HepG2 (cell line): Measurements from ENCODE around the gene OR10V1. TPM values are rescaled to one million over a fixed set of nuclear protein-coding genes. Genes with fewer than 3 reads are reported as not detected.
A peak's percentile ranks its signal among the peaks of the same experiment; 100 is the strongest.

Experiments
- ATAC-seq: fragments of 200-7000 bp; cut with Tn5 transposase; 3 replicates; pipeline ENCODE4 v1.9.1; 2020; ENCODE audit warnings: mild to moderate bottlenecking, moderate library complexity
- BruUV-seq: library from RNA; stranded (reverse); fragments of 400-500 nt; replicated peaks from 2 replicates; lab custom pipeline; 2021; lab: Mats Ljungman, UMichigan
- CTCF ChIA-PET: fragments of 300-600 bp; formaldehyde crosslinking; extraction: SDS; loops from one replicate; lab custom pipeline; 2021; ENCODE audit warnings: low total read pairs, inconsistent platforms, low intra/inter-chr PET ratio; lab: Yijun Ruan, JAX
- POLR2A ChIA-PET: fragments of 350-600 bp; sonication (Branson Sonifier 250); formaldehyde crosslinking; loops from one replicate; lab custom pipeline; 2020; ENCODE audit warnings: antibody characterized with exemption, inconsistent platforms; lab: Yijun Ruan, JAX
- DNase-seq: peaks from one replicate; pipeline ENCODE4 v3.0.0-alpha.2; 2015; ENCODE audit warnings: low spot score
- FAIRE-seq: peaks from 3 replicates; lab custom pipeline; 2011; peaks lifted over from hg19 to GRCh38; lab: Jason Lieb, UNC
- H2AFZ ChIP-seq: one replicate; pipeline ENCODE4 v1.6.1; 2011; ENCODE audit warnings: low read length, inconsistent platforms
- H3K27ac ChIP-seq: fragments of 300-600 bp; 3 replicates; pipeline ENCODE4 v1.8.0; 2011; ENCODE audit warnings: mixed run types, mild to moderate bottlenecking, mixed read lengths, low read length, inconsistent platforms; ENCODE audit not compliant: insufficient read depth; ENCODE audit errors: extremely low read length
- H3K27me3 ChIP-seq, 2 experiments: fragments of 200-600 bp in 1 of 2; 2 replicates in 1 of 2; 3 replicates in 1 of 2; pipeline versions ENCODE4 v1.6.0 to v1.8.0; 2011; ENCODE audit warnings: low read length in 2 of 2, mild to moderate bottlenecking in 2 of 2, moderate library complexity in 2 of 2, inconsistent platforms in 1 of 2; ENCODE audit not compliant: insufficient read depth in 2 of 2, control insufficient read depth in 1 of 2
- H3K36me3 ChIP-seq, 2 experiments: fragments of 200-600 bp in 1 of 2; replicated peaks in 1 of 2; 2 replicates in 1 of 2; 3 replicates in 1 of 2; pipeline versions ENCODE4 v1.5.1 to v1.8.0; 2011; ENCODE audit warnings: low read length in 2 of 2, inconsistent platforms in 1 of 2; ENCODE audit not compliant: insufficient read depth in 2 of 2, control insufficient read depth in 1 of 2
- H3K4me1 ChIP-seq: 2 replicates; pipeline ENCODE4 v1.5.1; 2012; ENCODE audit warnings: low read length, inconsistent platforms; ENCODE audit not compliant: insufficient read depth
- H3K4me2 ChIP-seq: 2 replicates; pipeline ENCODE4 v1.6.0; 2011; ENCODE audit warnings: low read depth, low read length, inconsistent platforms
- H3K4me3 ChIP-seq, 3 experiments: fragments of 200-600 bp in 1 of 3; sonication (generic), shearing (Covaris generic) in 1 of 3; replicated peaks in 1 of 3; 2 replicates each; pipeline ENCODE4 v1.5.1; 2011 to 2016; ENCODE audit warnings: low read length in 3 of 3, inconsistent platforms in 2 of 3, low read depth in 2 of 3, mild to moderate bottlenecking in 2 of 3, control low read depth in 1 of 3, mixed read lengths in 1 of 3; ENCODE audit not compliant: insufficient read depth in 1 of 3
- H3K79me2 ChIP-seq: one replicate; pipeline ENCODE4 v1.6.1; 2011; ENCODE audit warnings: low read length, inconsistent platforms; ENCODE audit not compliant: insufficient read depth
- H3K9ac ChIP-seq: 2 replicates; pipeline ENCODE4 v1.6.0; 2011; ENCODE audit warnings: mild to moderate bottlenecking, low read depth, low read length, inconsistent platforms; ENCODE audit not compliant: insufficient read depth
- H3K9me3 ChIP-seq: 2 replicates; pipeline ENCODE4 v1.5.1; 2012; ENCODE audit warnings: mild to moderate bottlenecking, low read length
- H4K20me1 ChIP-seq: 2 replicates; pipeline ENCODE4 v1.6.0; 2011; ENCODE audit warnings: inconsistent platforms, mild to moderate bottlenecking, low read length, moderate library complexity; ENCODE audit not compliant: insufficient read depth
- DR1 ChIP-seq: sonication (generic); formaldehyde crosslinking; IDR thresholded peaks from 2 replicates; pipeline ENCODE4 v1.8.0; 2021; ENCODE audit warnings: mild to moderate bottlenecking, missing genetic modification reagents, inconsistent platforms
- HMG20A ChIP-seq: IDR thresholded peaks from 2 replicates; pipeline ENCODE4 v1.6.1; 2016; ENCODE audit warnings: borderline replicate concordance
- KAT7 ChIP-seq: IDR thresholded peaks from 2 replicates; pipeline ENCODE4 v1.6.1; 2018; ENCODE audit warnings: borderline replicate concordance, missing compliant biosample characterization
- MIER3 ChIP-seq: IDR thresholded peaks from 2 replicates; pipeline ENCODE4 v1.6.1; 2016; ENCODE audit warnings: missing compliant biosample characterization, borderline replicate concordance
- PHF8 ChIP-seq: sonication (generic); formaldehyde crosslinking; IDR thresholded peaks from 2 replicates; pipeline ENCODE4 v1.5.0; 2020; ENCODE audit warnings: missing genetic modification reagents
- POLR2AphosphoS5 ChIP-seq: IDR thresholded peaks from 2 replicates; pipeline ENCODE4 v1.6.1; 2012; ENCODE audit warnings: low read depth, low read length
- SP4 ChIP-seq: sonication (generic); formaldehyde crosslinking; IDR thresholded peaks from 2 replicates; pipeline ENCODE4 v1.8.1; 2023; ENCODE audit warnings: mild to moderate bottlenecking, missing genetic modification reagents
- ZMAT3 ChIP-seq: sonication (generic); formaldehyde crosslinking; conservative IDR thresholded peaks from 2 replicates; pipeline ENCODE4 v1.7.0; 2021; ENCODE audit warnings: missing genetic modification reagents
- ZNF333 ChIP-seq: sonication (generic); formaldehyde crosslinking; IDR thresholded peaks from 2 replicates; pipeline ENCODE4 v1.4.0; 2020; ENCODE audit warnings: mild to moderate bottlenecking, missing genetic modification reagents, borderline replicate concordance
- ZNF350 ChIP-seq: sonication (generic); formaldehyde crosslinking; IDR thresholded peaks from 2 replicates; pipeline ENCODE4 v1.4.0; 2020; ENCODE audit warnings: mild to moderate bottlenecking, low read depth, missing genetic modification reagents, borderline replicate concordance
- ZNF501 ChIP-seq: sonication (generic); formaldehyde crosslinking; IDR thresholded peaks from 2 replicates; pipeline ENCODE4 v1.5.1; 2020; ENCODE audit warnings: mild to moderate bottlenecking, moderate library complexity, missing genetic modification reagents
- ZNF570 ChIP-seq: sonication (generic); formaldehyde crosslinking; IDR thresholded peaks from 2 replicates; pipeline ENCODE4 v1.4.0; 2020; ENCODE audit warnings: mild to moderate bottlenecking, missing genetic modification reagents, borderline replicate concordance
- ZNF83 ChIP-seq: sonication (generic); formaldehyde crosslinking; IDR thresholded peaks from 2 replicates; pipeline ENCODE4 v1.4.0; 2020; ENCODE audit warnings: missing genetic modification reagents, mild to moderate bottlenecking, borderline replicate concordance
- WGBS: methylation state at CpG from one replicate; pipeline ENCODE4 v1.1.6; 2017; ENCODE audit warnings: low lambda C conversion rate; 5-methylcytosine and 5-hydroxymethylcytosine counted together
- in situ Hi-C: cut with HindIII; loops from 2 replicates; pipeline ENCODE4 v1.10.0; 2017; ENCODE audit warnings: low pct_unique_long_range_greater_than_20kb; ENCODE audit not compliant: extremely low pct_ligation_motif_present
- intact Hi-C: fragments of 100-400 bp; cut with micrococcal nuclease; formaldehyde crosslinking; loops from one replicate; pipeline ENCODE4 v1.10.0; 2022; ENCODE audit not compliant: unreplicated experiment
- polyA plus RNA-seq, 8 experiments: library from polyadenylated mRNA; depleted of rRNA in 3 of 8; stranded (reverse) in 7 of 8; unstranded in 1 of 8; fragments of >200 nt; fragmentation: Illumina TruSeq in 4 of 8; extraction: Trizol in 4 of 8; gene quantifications; 2 replicates each; pipeline versions ENCODE4 v1.2.1 to v1.2.3, GENCODE V29; 2011 to 2016; ENCODE audit warnings: low read depth in 4 of 8, missing spikeins in 1 of 8, mixed read lengths in 1 of 8; ENCODE audit not compliant: insufficient read depth in 1 of 8
- total RNA-seq, 5 experiments: library from RNA; depleted of rRNA; stranded (reverse); fragments of >200 nt; fragmentation: Illumina TruSeq; extraction: Trizol; gene quantifications; 2 replicates each; pipeline ENCODE4 v1.2.3, GENCODE V29; 2016; ENCODE audit warnings: low read depth in 1 of 5
- TF ChIP-seq, protein P1 (sequence below): sonication (generic); formaldehyde crosslinking; IDR thresholded peaks from 2 replicates; pipeline ENCODE4 v1.8.0; 2022; ENCODE audit warnings: mild to moderate bottlenecking, missing genetic modification reagents; ENCODE audit not compliant: insufficient replicate concordance
- TF ChIP-seq, protein P2 (sequence below): fragments of 450-650 bp; IDR thresholded peaks from 2 replicates; pipeline ENCODE4 v1.6.1; 2017; ENCODE audit warnings: mild to moderate bottlenecking
- TF ChIP-seq, protein P3 (sequence below): sonication (generic); formaldehyde crosslinking; conservative IDR thresholded peaks from 2 replicates; pipeline ENCODE4 v1.4.0; 2020; ENCODE audit warnings: missing genetic modification reagents

OR10V1 gene
- total and polyA plus RNA-seq, 2 of the 13 experiments (the other 11 are each of a cell fraction or from before 2014, with no cell fraction given), result not detected

DNA sequence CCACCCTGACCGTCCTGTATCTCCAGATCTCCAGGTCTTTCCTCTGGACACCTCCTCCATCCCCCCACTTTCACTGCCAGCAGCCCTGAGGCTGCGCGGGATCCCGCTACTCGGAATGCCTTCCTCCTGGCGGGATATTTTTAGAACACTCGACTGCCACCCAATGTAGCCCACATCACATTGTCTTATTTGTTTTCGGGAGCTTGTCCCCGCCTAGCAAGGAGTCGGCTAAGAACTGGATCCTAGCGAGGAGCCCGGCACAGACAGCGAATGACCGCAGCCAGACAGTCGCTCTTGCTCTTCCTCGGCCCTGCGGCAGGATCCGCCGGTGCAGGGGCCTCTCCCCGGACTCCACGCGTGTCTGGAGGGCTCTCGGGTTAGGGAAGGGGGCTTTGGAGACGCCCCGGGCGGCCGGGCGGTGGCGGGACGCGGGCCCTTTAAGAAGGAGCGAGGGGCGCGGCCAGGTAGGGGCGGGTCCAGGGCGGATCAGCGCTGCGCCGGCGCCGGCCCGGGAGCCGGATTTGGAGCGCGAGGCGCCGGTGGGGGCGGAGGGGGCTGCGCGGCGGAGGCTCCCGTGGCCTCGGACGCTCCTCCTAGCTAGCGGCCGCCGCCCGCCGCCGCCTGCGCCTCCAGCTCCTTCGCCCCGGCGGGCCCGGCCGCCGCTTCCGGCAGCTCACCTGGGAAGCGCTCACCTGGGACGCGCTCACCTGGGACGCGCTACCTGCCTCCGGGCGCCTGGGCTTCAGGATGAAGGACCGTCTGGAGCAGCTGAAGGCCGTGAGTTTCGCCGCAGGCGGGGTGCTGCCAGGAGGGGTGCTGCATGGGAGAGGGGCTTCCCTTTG lies 41.4 kb upstream of the OR10V1 start, which contains the start of gene STX3 (continued):
- TF ChIP-seq HMG20A (CRISPR knock-in tag), result no peak

DNA sequence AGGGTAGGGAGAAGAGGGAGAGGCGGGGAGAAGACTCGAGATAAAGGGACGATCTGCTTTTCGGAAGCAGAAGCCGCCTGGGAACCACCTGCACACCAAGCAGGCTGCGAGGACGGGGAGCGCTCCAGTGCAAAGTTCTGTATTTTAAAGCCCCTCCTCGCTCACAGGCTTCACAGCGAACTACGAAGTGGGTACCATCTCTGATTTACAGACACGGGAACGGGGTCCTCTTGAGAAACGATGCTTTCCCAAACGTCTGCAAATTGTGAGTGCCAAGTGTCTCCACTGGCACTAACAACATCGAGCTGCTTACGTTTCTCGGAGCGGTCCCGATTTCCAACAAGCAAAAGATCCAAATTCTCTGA lies 40.8 kb upstream of the OR10V1 start:
- peak overlapping the region; percentile 79 for H3K9ac ChIP-seq
- H3K27me3 ChIP-seq, result no peaks in the 10 kb centered on the region; a peak in 1 of 5 replicates
- BruUV-seq, result no TSS peak
- no peak overlapping the region for H3K27ac ChIP-seq
- POLR2A ChIA-PET, result interaction anchor here (1.0 to 4.1 kb wide), 4 partner anchors 22 to 56 kb away, joined by 3 to 28 read pairs (median 16); partner anchors contain the start of gene MRPL16
- DNase-seq (no peak), ATAC-seq (peak; percentile 18), FAIRE-seq (no peak)
- in situ Hi-C loops, result no loop called here
- no peaks in the 10 kb centered on the region for H3K9me3 ChIP-seq
- H3K4me2 ChIP-seq, result peak overlapping the region; percentile 98
- no peaks in the 10 kb centered on the region for H3K36me3 ChIP-seq
- WGBS, result 2% methylated on average over 20 of the region's 20 CpGs
- H2AFZ ChIP-seq, result peak overlapping the region; percentile 83
- H3K4me1 ChIP-seq, result peaks cover 37% of the 10 kb centered on the region
- intact Hi-C loops, result loop anchor here (1.0 to 5.0 kb wide), 4 partner anchors 33 to 376 kb away; partner anchors contain the start of gene MRPL16
- CTCF ChIA-PET, result interaction anchor here (0.9 to 2.9 kb wide), 3 partner anchors 45 to 56 kb away, joined by 4 to 44 read pairs (median 7); partner anchors contain the start of gene MRPL16
- peaks cover 9% of the 10 kb centered on the region for H3K79me2 ChIP-seq
- no peaks in the 10 kb centered on the region for H4K20me1 ChIP-seq
- peak overlapping the region; percentile 77 to 93 (median 87) for H3K4me3 ChIP-seq
- peak; percentile 14; the same call in 1 of the 2 replicates for TF ChIP-seq SP4 (CRISPR knock-in tag)
- 0 out of 2 replicates have a peak, but pooled peaks have one; percentile 37 for TF ChIP-seq ZNF350 (CRISPR knock-in tag)
- no peak for TF ChIP-seq ZNF501 (CRISPR knock-in tag)
- TF ChIP-seq, protein P1, sequence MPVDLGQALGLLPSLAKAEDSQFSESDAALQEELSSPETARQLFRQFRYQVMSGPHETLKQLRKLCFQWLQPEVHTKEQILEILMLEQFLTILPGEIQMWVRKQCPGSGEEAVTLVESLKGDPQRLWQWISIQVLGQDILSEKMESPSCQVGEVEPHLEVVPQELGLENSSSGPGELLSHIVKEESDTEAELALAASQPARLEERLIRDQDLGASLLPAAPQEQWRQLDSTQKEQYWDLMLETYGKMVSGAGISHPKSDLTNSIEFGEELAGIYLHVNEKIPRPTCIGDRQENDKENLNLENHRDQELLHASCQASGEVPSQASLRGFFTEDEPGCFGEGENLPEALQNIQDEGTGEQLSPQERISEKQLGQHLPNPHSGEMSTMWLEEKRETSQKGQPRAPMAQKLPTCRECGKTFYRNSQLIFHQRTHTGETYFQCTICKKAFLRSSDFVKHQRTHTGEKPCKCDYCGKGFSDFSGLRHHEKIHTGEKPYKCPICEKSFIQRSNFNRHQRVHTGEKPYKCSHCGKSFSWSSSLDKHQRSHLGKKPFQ (CRISPR knock-in tag), result peak; percentile 43
- no peak for TF ChIP-seq ZNF570 (CRISPR knock-in tag)
- 0 out of 2 replicates have a peak, but pooled peaks have one; percentile 46 for TF ChIP-seq ZNF83 (CRISPR knock-in tag)
- TF ChIP-seq PHF8, result peak; percentile 19; the same call in 1 of the 2 replicates
- TF ChIP-seq, protein P2, sequence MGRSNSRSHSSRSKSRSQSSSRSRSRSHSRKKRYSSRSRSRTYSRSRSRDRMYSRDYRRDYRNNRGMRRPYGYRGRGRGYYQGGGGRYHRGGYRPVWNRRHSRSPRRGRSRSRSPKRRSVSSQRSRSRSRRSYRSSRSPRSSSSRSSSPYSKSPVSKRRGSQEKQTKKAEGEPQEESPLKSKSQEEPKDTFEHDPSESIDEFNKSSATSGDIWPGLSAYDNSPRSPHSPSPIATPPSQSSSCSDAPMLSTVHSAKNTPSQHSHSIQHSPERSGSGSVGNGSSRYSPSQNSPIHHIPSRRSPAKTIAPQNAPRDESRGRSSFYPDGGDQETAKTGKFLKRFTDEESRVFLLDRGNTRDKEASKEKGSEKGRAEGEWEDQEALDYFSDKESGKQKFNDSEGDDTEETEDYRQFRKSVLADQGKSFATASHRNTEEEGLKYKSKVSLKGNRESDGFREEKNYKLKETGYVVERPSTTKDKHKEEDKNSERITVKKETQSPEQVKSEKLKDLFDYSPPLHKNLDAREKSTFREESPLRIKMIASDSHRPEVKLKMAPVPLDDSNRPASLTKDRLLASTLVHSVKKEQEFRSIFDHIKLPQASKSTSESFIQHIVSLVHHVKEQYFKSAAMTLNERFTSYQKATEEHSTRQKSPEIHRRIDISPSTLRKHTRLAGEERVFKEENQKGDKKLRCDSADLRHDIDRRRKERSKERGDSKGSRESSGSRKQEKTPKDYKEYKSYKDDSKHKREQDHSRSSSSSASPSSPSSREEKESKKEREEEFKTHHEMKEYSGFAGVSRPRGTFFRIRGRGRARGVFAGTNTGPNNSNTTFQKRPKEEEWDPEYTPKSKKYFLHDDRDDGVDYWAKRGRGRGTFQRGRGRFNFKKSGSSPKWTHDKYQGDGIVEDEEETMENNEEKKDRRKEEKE, result no peak
- no peak for TF ChIP-seq POLR2AphosphoS5
- 0 out of 2 replicates have a peak, but pooled peaks have one; percentile 9 for TF ChIP-seq KAT7 (CRISPR knock-in tag)
- TF ChIP-seq, protein P3, sequence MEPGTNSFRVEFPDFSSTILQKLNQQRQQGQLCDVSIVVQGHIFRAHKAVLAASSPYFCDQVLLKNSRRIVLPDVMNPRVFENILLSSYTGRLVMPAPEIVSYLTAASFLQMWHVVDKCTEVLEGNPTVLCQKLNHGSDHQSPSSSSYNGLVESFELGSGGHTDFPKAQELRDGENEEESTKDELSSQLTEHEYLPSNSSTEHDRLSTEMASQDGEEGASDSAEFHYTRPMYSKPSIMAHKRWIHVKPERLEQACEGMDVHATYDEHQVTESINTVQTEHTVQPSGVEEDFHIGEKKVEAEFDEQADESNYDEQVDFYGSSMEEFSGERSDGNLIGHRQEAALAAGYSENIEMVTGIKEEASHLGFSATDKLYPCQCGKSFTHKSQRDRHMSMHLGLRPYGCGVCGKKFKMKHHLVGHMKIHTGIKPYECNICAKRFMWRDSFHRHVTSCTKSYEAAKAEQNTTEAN, result 0 out of 2 replicates have a peak, but pooled peaks have one; percentile 8
- no peak for TF ChIP-seq DR1
- no peak for TF ChIP-seq MIER3 (CRISPR knock-in tag)
- TF ChIP-seq ZNF333 (CRISPR knock-in tag), result peak; percentile 38; the same call in 1 of the 2 replicates
- TF ChIP-seq ZMAT3 (CRISPR knock-in tag), result 0 out of 2 replicates have a peak, but pooled peaks have one; percentile 13
